HG03196 (cell line): ENCODE results near the gene CHD1L.
"Not testable (repeated sequence)": the region's sequence is repeated elsewhere in the genome, so short reads cannot be mapped to it uniquely, and the experiment has no call there.

ENCODE experiments used
- ATAC-seq: cut with Tn5 transposase; IDR thresholded peaks from one replicate; pipeline ENCODE4 v1.9.1; 2021; ENCODE audit not compliant: unreplicated experiment

Gene CHD1L

DNA sequence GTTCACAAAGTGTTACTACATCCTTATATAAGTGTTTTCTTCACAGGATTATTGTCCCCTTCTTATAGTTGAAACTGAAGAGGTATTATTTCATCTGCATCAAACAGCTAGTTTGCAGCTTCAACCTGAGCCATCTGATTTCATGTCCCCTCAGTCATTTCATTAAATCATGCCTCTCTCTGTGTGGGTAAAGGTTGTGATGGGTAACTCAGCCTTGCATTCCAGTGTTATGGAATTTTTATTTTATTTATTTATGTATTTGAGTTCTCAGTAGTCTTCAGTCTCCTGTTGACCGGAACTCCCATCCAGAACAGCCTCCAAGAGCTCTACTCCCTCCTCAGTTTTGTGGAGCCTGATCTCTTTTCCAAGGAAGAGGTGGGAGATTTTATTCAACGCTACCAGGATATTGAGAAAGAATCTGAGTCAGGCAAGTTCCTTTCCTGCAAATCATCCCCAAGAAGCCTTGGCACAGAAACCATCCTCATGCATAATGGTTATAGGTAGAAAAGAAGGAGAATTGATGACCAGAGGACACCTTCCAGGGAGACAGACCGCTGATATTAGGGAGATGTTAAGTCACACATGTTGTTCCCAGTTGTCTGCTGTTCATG is 21.8 kb downstream of the CHD1L start:
- no peak for ATAC-seq

- ATAC-seq = no peak
Measured at GRCh38 chr1:147266381-147266780, 23.9 kb downstream of the CHD1L start.

DNA sequence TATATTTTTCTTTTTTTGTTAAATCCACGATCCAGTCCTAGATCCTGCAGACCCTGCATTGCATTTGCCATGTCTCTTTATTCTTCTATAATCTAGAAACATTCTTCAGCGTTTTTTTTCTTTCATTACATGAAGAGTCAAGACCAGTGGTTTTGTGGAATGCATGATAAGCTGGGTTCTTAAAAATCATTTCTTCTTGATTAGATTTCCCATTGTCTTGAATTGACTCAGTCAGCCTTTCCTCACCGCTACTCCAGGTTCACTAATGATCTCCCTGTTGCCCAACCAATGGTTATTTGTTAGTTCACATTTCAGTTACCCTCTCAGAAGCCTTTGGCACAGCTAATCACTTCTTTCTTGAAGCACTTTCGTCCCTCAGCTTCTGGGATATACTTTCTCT is 25.2 kb downstream of the CHD1L start:
- no peak for ATAC-seq

DNA sequence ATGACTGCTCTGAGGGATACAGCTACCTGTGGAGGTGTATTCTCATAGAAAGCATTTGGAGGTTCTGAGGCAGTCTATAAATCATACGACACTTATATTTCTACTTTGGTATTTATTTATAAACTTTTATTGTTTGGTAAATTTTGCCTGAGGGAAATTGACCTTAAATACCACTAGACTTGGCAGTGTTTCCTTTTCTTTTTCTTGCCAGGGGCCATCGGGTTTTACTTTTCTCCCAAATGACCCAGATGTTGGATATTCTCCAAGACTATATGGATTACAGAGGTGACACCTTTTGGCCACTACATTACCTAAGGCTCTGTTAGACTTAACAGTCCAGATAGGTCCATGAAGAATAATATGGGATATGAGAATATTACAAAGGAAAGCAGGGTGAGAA is 28.2 kb downstream of the CHD1L start:
- no peak for ATAC-seq

GRCh38 chr1:147272042-147272441 is 29.6 kb downstream of the CHD1L start:
- ATAC-seq = no peak

- no peak for ATAC-seq
Measured at GRCh38 chr1:147273409-147274336, 31.2 kb downstream of the CHD1L start.

- no peak for ATAC-seq
Measured at GRCh38 chr1:147281950-147282349, 39.5 kb downstream of the CHD1L start.

GRCh38 chr1:147283011-147283410 is 40.5 kb downstream of the CHD1L start:
- no peak for ATAC-seq

DNA sequence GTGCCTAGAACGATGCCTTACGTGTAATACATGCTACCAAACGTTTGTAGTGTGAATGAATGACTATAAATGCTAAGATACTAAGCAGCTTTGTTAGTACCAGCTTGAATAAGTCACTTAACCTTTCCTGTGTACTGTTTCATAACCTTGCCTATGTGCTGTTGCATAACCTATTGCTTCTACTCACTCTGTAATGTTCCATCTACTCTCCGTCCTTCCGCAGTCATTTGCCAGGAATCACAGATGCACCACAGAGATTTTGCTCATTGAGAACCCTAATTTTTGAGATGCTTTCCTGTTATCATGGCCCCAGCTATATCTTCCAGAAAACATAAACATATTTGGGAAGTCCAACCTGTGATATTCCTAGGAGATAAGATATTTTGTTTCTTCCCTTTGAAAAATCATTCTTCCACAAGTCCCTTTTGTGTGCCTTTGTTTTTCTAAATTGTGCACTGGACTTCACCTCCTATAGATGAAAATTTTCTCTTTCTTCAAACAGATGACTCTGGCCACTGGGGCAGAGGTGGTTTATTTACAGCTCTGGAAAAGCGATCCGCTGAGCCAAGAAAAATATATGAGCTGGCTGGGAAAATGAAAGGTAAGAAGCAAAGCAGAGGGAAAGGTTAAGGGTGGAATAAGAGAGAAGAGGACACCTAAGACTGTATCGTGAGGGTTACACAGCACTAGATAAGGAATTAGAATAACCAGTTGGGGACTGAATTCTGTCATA is 44.8 kb downstream of the CHD1L start:
- no peak for ATAC-seq

GRCh38 chr1:147292012-147292411 is 49.5 kb downstream of the CHD1L start:
- ATAC-seq = no peak

DNA sequence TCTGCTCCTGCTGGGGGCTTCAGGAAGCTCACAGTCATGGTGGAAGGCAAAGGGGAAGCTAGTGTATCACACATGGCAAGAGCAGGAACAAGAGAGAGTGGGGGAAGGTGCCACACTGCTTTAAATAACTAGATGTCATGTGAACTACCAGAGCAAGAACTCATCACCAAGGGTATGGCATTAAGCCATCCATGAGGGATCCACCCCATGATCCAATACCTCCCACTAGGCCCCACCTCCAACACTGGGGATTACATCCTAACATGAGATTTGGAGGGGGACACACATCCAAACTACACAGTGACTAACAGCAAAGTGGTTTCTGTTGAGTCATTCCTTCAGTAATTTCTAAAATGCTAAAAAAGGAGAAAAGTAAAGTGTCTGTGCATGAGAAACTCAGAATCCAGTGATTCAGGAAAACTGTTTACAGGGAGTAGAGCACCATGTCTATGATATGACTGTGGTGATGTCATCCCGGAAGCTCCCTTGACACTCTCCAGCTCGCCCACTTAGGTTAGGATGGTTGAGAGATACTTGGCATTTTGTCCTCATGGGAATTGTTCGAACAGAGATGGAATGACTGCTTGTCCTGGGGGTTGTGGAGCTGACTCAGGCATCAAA is 50.3 kb downstream of the CHD1L start:
- ATAC-seq = no peak

GRCh38 chr1:147297438-147297837 is 55.0 kb downstream of the CHD1L start:
- no peak for ATAC-seq

- ATAC-seq = not testable (repeated sequence)
Measured at GRCh38 chr1:147305803-147306202, 63.3 kb downstream of the CHD1L start.

DNA sequence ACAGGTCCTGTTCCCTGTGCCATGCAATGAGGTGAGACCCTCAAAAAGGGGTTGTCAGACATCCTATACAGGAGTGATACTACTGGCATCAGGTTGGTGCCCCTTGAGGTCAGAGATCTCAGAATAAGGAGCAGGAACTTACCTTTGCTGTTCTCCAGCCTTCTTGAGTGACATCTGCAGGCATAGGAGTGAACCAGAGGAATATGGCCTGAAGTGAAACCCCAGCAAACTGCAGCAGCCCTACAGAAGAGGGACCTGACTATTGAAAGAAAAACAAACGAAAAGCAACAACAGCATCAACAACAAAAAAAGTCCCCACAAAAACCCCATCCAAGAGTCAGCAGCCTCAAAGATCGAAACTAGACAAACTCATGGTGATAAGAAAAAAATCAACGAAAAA is 74.5 kb downstream of the CHD1L start:
- ATAC-seq = no peak

DNA sequence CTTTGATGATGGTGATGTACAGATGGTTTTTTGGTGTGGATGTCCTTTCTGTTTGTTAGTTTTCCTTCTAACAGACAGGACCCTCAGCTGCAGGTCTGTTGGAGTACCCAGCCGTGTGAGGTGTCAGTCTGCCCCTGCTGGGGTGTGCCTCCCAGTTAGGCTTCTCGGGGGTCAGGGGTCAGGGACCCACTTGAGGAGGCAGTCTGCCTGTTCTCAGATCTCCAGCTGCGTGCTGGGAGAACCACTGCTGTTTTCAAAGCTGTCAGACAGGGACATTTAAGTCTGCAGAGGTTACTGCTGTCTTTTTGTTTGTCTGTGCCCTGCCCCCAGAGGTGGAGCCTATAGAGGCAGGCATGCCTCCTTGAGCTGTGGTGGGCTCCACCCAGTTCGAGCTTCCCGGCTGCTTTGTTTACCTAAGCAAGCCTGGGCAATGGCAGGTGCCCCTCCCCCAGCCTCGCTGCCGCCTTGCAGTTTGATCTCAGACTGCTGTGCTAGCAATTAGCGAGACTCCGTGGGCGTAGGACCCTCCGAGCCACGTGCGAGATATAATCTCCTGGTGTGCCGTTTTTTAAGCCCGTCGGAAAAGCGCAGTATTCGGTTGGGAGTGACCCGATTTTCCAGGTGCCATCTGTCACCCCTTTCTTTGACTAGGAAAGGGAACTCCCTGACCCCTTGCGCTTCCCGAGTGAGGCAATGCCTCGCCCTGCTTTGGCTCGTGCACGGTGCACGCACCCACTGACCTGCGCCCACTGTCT is 84.6 kb downstream of the CHD1L start:
- not testable (repeated sequence) for ATAC-seq

GRCh38 chr1:147334292-147334691 is 91.8 kb downstream of the CHD1L start:
- ATAC-seq = no peak

DNA sequence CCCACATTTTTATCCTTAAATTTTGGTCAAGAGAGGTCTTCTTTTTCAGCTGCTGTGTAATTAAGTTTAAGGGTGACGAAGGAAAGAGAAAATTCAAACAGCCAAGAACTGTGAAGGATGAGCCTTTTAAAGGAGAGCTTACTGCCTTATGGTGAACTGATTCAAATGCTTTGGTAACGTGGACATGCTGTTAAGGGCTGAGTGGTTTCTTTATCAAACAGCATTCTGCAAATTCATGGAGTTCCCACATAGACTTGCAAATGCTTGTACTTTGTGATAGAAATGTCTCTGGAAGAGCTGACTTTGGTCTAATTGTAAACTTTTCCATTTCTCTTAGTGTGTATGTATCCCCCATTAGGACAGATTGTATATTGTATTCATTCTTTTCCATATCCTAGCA is 93.8 kb downstream of the CHD1L start:
- ATAC-seq = no peak

DNA sequence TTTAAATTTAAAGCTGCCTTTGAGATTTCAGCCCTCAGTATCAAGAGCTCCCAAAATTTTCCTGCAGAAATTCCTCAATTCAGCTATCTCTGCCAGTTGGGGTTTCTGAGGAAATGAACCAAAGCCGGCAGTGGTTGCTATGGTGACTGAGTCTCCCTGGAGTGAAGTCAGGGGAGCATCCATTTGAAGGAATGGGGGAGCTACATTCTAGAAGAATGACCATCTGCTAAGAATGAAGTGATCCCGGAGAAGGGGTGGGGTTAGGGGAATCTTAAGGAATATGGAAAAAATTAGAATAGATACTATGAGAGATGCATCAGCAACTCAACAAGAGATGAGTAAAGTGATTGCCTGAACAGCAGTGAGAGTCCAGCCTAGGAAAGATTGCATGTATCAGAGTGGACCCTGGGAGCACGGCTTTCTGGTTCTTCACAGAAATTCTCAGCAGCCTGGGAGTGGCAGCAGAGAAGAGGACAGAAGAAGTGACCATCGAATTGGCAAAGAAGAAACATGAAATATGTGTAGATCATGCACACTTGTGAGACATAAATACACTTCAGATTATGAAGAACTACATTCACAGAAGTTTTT is 94.7 kb downstream of the CHD1L start:
- ATAC-seq = no peak

- no peak for ATAC-seq
Measured at GRCh38 chr1:147338571-147338970, 96.1 kb downstream of the CHD1L start.

GRCh38 chr1:147341246-147341645 is 98.8 kb downstream of the CHD1L start:
- no peak for ATAC-seq
